ENCODE results near the gene AOPEP.

Gene AOPEP

DNA sequence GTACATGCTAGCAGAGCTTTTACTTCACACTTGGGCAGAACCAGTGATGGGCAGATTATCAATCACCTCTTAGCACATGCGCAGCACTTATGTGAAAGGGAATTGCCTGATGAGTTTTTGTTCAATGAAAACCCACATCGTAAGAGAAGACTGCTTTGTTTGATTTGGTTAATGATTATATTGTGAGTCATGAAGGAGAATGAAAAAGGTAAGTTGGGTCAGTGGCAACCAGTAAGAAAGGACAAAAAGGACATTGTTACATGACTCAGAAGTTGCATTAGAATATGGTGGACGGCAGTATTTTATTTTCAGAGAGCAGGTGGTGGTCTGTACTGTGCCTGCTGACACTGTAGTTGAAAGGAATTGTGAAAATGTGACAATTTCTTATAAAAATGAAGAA lies 127.4 kb downstream of the AOPEP start:
- DNase-seq: no peak

- no peak for DNase-seq
Measured at GRCh38 chr9:94855903-94856302, 129.4 kb downstream of the AOPEP start.

DNA sequence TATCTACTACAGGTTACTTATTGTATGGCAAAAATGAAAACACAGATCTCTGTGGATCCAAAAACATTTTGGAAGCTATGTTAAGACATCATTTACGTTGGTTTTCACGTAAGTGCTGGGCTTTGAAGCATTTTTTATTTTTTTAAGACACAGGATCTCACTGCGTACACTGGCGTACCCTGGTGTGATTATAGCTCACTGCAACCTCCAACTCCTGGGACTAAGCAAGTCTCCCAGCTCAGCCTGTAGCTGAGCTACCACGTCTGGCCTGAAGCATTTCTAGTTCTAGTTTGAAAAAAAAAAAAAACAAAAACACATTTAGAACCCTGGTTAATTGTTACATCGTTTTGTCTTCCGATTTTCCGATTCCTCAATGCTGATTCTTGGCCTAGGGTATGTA lies 131.3 kb downstream of the AOPEP start:
- DNase-seq: no peak

DNA sequence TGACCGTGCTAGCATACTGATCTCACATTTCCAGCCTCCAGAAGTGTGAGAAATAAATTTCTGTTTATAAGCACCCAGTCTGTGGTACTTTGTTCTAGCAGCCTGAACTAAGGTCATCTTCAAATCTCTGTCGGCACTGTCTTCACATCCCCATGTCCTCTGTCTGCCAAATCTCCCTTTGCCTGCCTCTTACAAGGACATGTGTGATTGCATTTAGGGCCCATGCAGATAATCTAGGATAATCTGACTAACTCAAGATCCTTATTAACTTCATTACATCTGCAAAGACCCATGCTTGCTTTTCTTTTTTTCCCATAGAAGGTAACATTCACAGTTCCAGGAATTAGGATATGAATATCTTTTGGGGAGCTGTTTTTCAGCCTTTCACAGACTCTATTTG lies 132.7 kb downstream of the AOPEP start:
- DNase-seq: no peak

- no peak for DNase-seq
Measured at GRCh38 chr9:94859891-94860290, 133.4 kb downstream of the AOPEP start.

DNA sequence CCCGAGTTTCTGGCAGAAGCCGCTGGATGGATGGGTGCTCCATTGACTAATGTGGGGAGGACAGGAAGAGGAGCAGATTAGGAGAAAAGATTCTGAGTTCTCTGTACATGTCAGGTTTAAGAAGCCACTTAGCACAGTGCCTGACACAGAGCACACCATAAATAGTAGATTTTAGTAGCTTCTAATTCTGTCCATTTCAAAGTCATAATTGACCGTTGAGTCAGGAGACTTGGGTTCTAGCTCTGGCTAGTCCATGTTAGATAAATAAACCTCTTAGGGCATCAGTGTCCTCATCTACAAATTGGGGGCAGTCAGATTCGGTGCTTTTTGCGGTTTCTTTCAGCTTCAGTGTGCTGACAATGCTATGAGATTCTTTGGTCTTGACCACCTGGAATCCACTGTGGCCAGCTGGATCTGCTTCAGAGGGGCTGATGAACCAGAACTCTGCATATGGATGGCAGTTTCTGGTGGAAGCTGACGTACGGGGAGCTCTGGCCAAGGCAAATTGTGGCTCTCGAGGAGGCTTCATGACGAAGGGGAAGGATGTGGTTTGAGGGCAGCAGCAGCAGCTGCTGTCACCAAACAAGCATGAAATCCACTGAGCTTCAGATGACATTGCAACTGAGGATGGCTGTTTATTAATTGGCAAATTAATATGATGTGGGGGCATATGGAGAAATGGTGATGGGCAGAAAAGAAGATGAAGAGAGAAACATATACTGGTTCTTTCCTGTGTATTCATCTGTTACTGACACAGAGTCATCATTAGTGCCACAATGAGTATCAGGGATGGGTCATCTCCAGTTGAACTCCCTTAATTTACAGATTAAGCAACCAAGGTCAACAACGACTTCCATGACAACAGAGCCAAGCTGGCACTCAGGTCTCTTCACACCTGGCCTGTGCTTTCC lies 134.4 kb downstream of the AOPEP start:
- peak; percentile 52 for DNase-seq

- no peak for DNase-seq
Measured at GRCh38 chr9:94861589-94862272, 135.2 kb downstream of the AOPEP start.

DNA sequence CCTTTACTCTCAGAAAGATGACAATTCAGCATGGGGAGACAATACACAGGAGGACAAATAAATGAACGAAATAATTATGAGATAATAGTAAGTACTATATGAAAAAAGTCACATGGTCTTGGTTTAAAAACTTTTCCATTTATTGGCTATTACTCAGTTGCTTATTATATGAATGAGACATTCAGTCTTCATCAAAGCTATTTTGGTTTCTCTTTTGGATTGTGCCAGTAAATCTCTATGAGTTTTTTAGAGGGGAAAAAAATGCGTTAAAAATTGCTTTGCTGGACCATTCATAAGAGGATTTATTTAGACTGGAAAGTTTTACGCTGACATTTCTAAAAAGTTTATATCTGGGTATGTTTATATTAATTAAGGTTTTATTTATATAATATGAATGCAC lies 137.7 kb downstream of the AOPEP start:
- DNase-seq: no peak

- no peak for DNase-seq
Measured at GRCh38 chr9:94864862-94865509, 138.5 kb downstream of the AOPEP start.

GRCh38 chr9:94865582-94866452 lies 139.3 kb downstream of the AOPEP start:
- DNase-seq: no peak

GRCh38 chr9:94866770-94867169 lies 140.3 kb downstream of the AOPEP start:
- no peak for DNase-seq

DNA sequence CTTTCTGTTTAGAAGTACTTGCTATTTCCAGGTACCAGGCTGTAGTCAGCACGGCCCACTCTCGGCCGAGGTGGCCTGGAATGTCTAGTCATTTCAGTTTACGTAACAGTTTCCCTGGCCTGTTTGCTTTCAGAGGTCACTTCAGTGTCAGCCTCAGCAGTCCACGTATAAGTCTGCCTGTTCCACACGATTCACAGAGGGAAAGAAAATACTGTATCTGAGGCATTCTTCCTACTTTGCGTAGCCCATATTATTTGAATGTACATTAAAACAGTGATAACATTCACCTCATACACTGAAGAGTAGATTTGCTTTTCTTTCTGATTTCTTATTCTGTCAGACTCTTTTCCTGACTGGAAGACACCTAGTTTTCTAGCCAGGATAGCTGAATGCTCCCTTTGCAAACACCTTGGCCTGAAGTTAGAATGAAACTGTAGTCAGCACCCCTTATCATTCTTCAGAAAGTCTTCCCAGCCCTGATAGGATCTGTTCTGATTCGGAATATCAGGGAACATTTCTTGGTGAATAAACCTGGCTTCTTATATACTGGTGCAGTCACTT lies 140.9 kb downstream of the AOPEP start:
- DNase-seq: no peak

DNA sequence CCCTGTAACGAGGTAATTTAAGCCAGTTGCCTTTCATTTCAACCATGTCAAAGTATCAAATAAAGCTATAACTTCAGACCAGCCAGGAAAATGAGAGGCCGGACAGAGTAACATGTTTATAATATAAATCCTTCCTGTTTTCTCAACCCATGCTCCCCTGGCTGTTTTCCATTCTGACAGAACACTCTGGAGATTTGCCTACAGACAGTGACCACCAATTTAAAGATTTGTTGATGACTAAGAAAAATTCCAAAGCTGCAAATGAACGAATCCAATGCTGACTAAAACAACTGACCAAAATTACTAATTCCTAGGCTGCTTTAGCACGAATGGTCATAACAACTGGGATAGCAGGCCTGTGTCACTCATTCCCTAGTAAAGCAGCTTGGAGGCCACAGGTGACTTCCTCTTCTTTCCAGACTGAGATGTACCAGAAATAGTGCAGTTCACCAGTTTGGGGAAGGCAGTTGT lies 141.4 kb downstream of the AOPEP start:
- no peak for DNase-seq

- no peak for DNase-seq
Measured at GRCh38 chr9:94868464-94868863, 142.0 kb downstream of the AOPEP start.

DNA sequence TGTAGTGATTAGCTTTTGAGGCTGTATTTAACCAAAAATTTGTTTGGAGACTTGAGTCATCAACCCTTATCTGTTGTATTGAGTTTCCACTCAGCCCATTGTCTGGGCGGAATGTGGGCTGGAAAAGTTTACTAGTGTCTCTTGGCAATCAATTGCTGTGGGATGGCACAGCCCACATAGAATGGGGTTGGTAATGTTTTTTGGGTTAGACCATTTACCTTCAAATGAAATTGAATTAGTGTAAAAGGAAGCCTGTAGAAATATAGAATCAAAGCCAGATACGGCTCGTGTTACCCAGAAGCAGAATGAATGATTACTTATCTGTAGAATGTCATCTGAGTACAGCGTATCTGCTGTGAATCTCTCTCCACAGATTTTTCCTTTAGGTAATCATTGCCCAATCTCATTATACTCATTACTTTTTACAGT lies 142.9 kb downstream of the AOPEP start:
- no peak for DNase-seq

DNA sequence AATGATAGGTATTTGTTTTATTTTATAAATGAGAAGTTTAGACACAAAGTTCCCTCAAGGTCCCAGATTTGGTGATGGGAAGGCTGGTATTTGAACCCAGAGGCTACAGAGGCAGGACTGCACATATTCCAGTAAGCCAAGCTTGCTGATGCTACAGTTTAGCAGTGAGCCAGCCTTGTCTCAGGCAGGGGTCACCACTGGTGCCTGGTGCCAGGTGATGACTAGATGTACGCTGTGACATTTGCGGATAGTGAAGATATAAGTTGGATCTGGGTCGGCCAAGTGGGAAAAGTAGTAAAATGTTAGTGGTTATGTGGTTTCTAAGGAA lies 143.9 kb downstream of the AOPEP start:
- no peak for DNase-seq

GRCh38 chr9:94870793-94871558 lies 144.5 kb downstream of the AOPEP start:
- DNase-seq: peak; percentile 41

DNA sequence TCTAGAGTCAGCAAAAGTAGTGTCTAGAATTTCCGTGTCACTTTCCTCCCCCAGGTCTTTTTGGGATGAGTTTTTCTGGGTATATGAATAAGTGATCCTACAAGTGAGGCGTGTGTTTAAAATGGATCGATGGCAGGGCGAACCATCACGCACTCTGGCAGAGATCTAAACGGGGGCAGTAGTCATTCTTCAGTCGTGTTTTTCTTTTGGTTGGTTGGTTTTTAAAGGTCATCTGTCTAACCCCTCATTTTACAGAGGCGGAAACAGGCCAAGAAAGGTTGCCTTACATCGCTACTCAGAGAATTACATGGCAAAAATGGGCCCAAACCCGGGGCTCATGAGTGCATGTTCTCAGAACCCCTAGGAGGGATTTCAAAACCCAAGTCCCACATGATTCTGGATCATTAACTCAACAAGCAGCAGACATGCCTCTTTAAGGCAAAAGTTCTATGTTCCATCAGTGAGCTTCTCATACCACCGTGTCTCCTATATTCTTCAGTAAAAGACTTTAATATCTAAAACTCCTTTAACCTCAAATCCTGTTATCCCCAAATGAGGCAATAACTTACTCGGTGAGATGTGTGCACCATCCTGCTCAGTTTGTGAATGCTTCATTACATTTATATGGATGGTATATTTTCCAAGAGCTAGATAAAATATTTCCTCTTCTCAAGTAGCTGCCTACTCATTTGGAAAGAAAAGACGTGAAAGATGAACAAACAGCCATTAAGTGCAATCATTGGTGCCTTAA lies 145.8 kb downstream of the AOPEP start:
- no peak for DNase-seq

GRCh38 chr9:94872891-94873511 lies 146.5 kb downstream of the AOPEP start:
- DNase-seq: no peak

DNA sequence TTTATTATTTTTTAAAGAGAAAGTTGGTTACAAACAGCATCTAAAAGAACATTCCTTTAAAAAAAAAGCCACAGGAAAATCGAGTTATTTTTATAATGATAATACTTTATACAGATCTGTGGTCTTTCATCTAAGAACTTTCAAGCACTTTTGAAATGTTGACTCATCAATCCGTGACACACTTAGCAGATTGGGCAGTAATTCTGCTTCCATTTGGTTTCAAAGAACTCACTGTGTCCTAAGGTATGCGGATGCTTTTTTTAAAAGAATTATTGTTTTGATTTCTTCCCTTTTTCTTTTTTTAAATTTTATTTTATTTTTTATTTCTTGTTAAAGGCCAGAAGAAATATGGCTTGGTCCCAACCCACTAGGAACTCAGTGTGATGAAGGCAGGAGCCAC lies 147.8 kb downstream of the AOPEP start:
- DNase-seq: no peak

All from T-helper 9 cell (primary cell).